HUES48 (cell line): ENCODE measurements around the gene SNCA.

ENCODE experiments used
- H3K27ac ChIP-seq: one replicate; pipeline ENCODE4 v1.7.0; 2013; ENCODE audit warnings: low read depth, low read length, inconsistent platforms
- H3K27me3 ChIP-seq: 2 replicates; pipeline ENCODE4 v1.6.1; 2013; ENCODE audit warnings: mild to moderate bottlenecking, low read length; ENCODE audit not compliant: control insufficient read depth, insufficient read depth
- H3K36me3 ChIP-seq: 2 replicates; pipeline ENCODE4 v1.6.1; 2013; ENCODE audit warnings: low read length; ENCODE audit not compliant: control insufficient read depth, insufficient read depth
- H3K4me1 ChIP-seq: 2 replicates; pipeline ENCODE4 v1.6.1; 2013; ENCODE audit warnings: mild to moderate bottlenecking, low read length; ENCODE audit not compliant: control insufficient read depth, insufficient read depth
- H3K4me3 ChIP-seq: 2 replicates; pipeline ENCODE4 v1.5.1; 2013; ENCODE audit warnings: mild to moderate bottlenecking, low read depth, low read length
- H3K9ac ChIP-seq: 2 replicates; pipeline ENCODE4 v1.6.1; 2013; ENCODE audit warnings: mild to moderate bottlenecking, low read depth, low read length, moderate library complexity
- H3K9me3 ChIP-seq: 2 replicates; pipeline ENCODE4 v1.6.1; 2013; ENCODE audit warnings: low read length; ENCODE audit not compliant: control insufficient read depth, insufficient read depth

SNCA gene

GRCh38 chr4:89708903-89709421, 128.0 kb downstream of the SNCA start:
- Histone ChIP-seq H3K27me3 (no peaks in the 10 kb centered on the region), H3K36me3 (no peaks in the 10 kb centered on the region), H3K9ac (0 out of 2 replicates have a peak overlapping the region, but pooled peaks have one; percentile 7), H3K4me1 (peaks cover 10% of the 10 kb centered on the region), H3K4me3 (no peak overlapping the region), H3K27ac (no peak overlapping the region), H3K9me3 (no peaks in the 10 kb centered on the region)

- no peaks in the 10 kb centered on the region for H3K9me3 ChIP-seq
- H3K4me3 ChIP-seq, result no peak overlapping the region
- H3K9ac ChIP-seq, result no peak overlapping the region
- no peaks in the 10 kb centered on the region for H3K27me3 ChIP-seq
- peaks cover 10% of the 10 kb centered on the region for H3K4me1 ChIP-seq
- H3K36me3 ChIP-seq, result no peaks in the 10 kb centered on the region
- no peak overlapping the region for H3K27ac ChIP-seq
These were observed 129.5 kb downstream of the SNCA start for GRCh38 chr4:89707467-89707866.

- Histone ChIP-seq H3K27me3 (no peaks in the 10 kb centered on the region), H3K4me3 (no peak overlapping the region), H3K9me3 (no peaks in the 10 kb centered on the region), H3K27ac (no peak overlapping the region), H3K36me3 (no peaks in the 10 kb centered on the region), H3K9ac (no peak overlapping the region), H3K4me1 (peaks cover 10% of the 10 kb centered on the region)
These were observed 132.1 kb downstream of the SNCA start for GRCh38 chr4:89704651-89705395.

GRCh38 chr4:89703829-89704590, 133.0 kb downstream of the SNCA start:
- Histone ChIP-seq H3K9ac (no peak overlapping the region), H3K9me3 (no peaks in the 10 kb centered on the region), H3K36me3 (no peaks in the 10 kb centered on the region), H3K4me1 (peaks cover 4% of the 10 kb centered on the region), H3K27ac (no peak overlapping the region), H3K4me3 (no peak overlapping the region), H3K27me3 (no peaks in the 10 kb centered on the region)

GRCh38 chr4:89700766-89701423, 136.1 kb downstream of the SNCA start:
- Histone ChIP-seq H3K4me1 (no peaks in the 10 kb centered on the region), H3K27ac (no peak overlapping the region), H3K4me3 (no peak overlapping the region), H3K9ac (no peak overlapping the region), H3K27me3 (no peaks in the 10 kb centered on the region), H3K36me3 (no peaks in the 10 kb centered on the region), H3K9me3 (no peaks in the 10 kb centered on the region)

GRCh38 chr4:89685690-89686089, 151.3 kb downstream of the SNCA start:
- Histone ChIP-seq H3K4me1 (peaks cover 6% of the 10 kb centered on the region; the same call in 1 of the 2 replicates), H3K27me3 (no peaks in the 10 kb centered on the region), H3K9me3 (no peaks in the 10 kb centered on the region), H3K4me3 (no peak overlapping the region), H3K27ac (no peak overlapping the region), H3K9ac (no peak overlapping the region), H3K36me3 (peaks cover 17% of the 10 kb centered on the region)

- Histone ChIP-seq H3K4me1 (peaks cover 6% of the 10 kb centered on the region; the same call in 1 of the 2 replicates), H3K27ac (no peak overlapping the region), H3K9ac (no peak overlapping the region), H3K36me3 (peaks cover 17% of the 10 kb centered on the region), H3K27me3 (no peaks in the 10 kb centered on the region), H3K4me3 (no peak overlapping the region), H3K9me3 (no peaks in the 10 kb centered on the region)
These were observed 151.7 kb downstream of the SNCA start for GRCh38 chr4:89685277-89685676.

- Histone ChIP-seq H3K27ac (no peak overlapping the region), H3K4me3 (no peak overlapping the region), H3K36me3 (peaks cover 17% of the 10 kb centered on the region), H3K27me3 (no peaks in the 10 kb centered on the region), H3K4me1 (peaks cover 6% of the 10 kb centered on the region; the same call in 1 of the 2 replicates), H3K9ac (no peak overlapping the region), H3K9me3 (no peaks in the 10 kb centered on the region)
These were observed 152.4 kb downstream of the SNCA start for GRCh38 chr4:89684536-89684935.

- peaks cover 6% of the 10 kb centered on the region; the same call in 1 of the 2 replicates for H3K4me1 ChIP-seq
- no peaks in the 10 kb centered on the region for H3K9me3 ChIP-seq
- H3K27ac ChIP-seq, result no peak overlapping the region
- H3K4me3 ChIP-seq, result peak overlapping the region; percentile 72
- no peaks in the 10 kb centered on the region for H3K27me3 ChIP-seq
- H3K9ac ChIP-seq, result no peak overlapping the region
- peaks cover 17% of the 10 kb centered on the region for H3K36me3 ChIP-seq
These were observed 154.2 kb downstream of the SNCA start for GRCh38 chr4:89682808-89683207.

GRCh38 chr4:89681671-89682070, 155.3 kb downstream of the SNCA start:
- H3K27me3 ChIP-seq, result no peaks in the 10 kb centered on the region
- peaks cover 17% of the 10 kb centered on the region for H3K36me3 ChIP-seq
- peak overlapping the region; percentile 63 for H3K9ac ChIP-seq
- peak overlapping the region; percentile 72 for H3K4me3 ChIP-seq
- H3K27ac ChIP-seq, result no peak overlapping the region
- peaks cover 6% of the 10 kb centered on the region; the same call in 1 of the 2 replicates for H3K4me1 ChIP-seq
- H3K9me3 ChIP-seq, result no peaks in the 10 kb centered on the region
